Activated CD4-positive, CD25-positive, alpha-beta regulatory T cell treated with anti-CD3 and anti-CD28 coated beads, Interleukin-2, amount 50 U/mL, for 16 hours (primary cell): Measurements from ENCODE around the gene CPD.
A peak's percentile ranks its signal among the peaks of the same experiment; 100 is the strongest.
"Not testable (repeated sequence)": the region's sequence is repeated elsewhere in the genome, so short reads cannot be mapped to it uniquely, and the experiment has no call there.

Experiments
- DNase-seq: peaks from one replicate; pipeline ENCODE4 v3.0.0-alpha.2; 2020; ENCODE audit warnings: low read depth, low spot score

The CPD gene

DNA sequence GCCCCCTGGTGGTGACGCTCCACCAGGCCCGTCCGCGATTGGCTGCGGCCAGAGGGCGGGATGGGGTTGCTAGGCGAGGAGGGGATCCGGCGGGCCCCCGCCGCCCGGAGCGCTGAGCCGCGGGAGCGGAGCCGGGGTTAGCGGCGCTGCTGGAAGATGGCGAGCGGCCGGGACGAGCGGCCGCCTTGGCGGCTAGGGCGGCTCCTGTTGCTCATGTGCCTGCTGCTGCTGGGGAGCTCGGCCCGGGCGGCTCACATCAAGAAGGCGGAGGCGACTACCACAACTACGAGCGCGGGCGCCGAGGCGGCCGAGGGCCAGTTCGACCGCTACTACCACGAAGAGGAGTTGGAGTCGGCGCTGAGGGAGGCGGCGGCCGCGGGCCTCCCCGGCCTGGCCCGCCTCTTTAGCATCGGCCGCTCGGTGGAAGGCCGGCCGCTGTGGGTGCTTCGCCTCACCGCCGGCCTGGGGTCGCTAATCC lies at the start of gene CPD:
TSS of gene CPD (plus strand) at position 103 of the 478 bp plus-strand sequence. CDS start at position 157, 54 bp downstream.
- DNase-seq, result peak; percentile 95

DNA sequence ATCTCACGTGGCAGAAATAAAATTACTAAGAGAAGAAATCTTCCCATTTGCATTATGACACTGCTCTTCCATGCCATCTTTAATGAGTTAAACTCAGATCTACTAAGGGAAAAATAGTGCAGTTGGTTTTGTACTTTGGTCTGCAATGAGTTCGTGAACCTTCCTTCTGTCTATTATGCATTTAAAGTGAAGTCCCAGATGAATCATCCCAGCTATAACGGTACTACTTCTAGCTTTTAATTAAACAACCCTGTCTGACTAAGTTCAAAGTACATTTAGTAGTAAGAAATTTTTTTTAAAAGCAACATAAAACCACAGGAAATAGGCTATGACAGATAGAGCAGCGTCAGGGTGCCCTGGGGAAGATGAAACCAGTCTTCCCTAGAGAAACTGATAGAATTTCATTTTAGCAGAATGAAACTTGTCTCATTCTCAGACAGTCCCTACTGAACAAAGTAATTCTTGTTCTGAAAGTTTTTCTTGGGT lies 46.6 kb upstream of the CPD start:
- peak; percentile 20 for DNase-seq

DNA sequence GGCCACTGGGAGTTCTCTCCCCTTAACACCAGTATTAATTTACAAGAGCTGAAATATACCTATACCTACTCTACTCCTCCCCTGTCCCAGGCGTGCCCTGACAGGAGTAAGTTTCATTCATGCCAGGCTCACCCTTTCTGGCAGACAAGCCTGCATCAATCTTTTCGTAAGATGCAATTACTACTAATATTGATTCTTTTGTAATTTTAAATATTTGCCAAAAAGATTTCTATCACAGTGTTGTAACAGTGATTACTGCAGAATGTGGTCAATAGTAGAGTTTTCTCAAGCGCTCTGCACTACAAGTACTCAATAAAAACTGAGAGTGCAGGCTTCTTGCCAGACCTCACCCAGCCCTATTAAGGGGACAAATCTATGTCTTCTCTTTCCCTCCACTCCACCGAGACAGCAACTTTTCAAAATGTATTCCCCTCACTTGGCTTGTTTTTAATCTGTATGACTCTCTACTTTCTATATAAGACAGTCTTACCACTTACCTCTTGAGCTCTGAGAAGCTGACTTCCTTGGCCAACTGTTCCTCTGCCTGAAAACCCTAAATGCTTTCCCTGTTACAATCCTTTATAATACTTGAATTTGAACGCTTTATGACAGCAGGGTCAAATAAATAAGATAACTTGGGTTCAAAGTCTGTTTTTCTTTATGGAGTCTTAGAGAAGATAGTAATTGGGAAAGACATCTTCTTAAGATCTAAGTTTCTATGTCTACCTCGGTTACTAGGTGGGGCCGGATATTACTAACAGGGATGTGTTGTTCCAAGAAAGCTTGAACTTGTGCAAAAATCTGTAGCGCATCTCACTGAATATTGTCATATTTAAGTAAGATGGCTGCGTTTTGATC lies 45.0 kb upstream of the CPD start, which contains the start of gene TMIGD1:
TSS of gene TMIGD1 (minus strand) at position 555 of the 858 bp plus-strand sequence. CDS start 1,924 bp downstream, outside the sequence.
- no peak for DNase-seq

DNA sequence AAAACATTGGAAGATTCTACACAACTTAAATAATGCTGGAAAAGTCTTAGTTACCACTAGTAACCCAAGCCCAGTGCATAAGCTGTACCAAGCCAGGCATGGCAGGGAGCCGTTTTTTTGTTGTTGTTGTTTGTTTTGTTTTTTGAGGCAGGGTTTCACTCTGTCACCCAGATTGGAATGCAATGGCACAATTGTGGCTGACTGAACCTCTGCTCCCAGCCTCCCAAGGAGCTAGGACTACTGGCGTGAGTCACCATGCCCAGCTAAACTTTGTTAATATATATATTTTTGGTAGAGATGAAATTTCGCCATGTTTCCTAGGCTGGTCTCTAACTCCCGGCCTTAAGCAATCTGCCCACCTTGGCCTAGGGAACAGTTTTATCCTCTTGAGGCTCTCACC lies 44.3 kb upstream of the CPD start:
- no peak for DNase-seq

DNA sequence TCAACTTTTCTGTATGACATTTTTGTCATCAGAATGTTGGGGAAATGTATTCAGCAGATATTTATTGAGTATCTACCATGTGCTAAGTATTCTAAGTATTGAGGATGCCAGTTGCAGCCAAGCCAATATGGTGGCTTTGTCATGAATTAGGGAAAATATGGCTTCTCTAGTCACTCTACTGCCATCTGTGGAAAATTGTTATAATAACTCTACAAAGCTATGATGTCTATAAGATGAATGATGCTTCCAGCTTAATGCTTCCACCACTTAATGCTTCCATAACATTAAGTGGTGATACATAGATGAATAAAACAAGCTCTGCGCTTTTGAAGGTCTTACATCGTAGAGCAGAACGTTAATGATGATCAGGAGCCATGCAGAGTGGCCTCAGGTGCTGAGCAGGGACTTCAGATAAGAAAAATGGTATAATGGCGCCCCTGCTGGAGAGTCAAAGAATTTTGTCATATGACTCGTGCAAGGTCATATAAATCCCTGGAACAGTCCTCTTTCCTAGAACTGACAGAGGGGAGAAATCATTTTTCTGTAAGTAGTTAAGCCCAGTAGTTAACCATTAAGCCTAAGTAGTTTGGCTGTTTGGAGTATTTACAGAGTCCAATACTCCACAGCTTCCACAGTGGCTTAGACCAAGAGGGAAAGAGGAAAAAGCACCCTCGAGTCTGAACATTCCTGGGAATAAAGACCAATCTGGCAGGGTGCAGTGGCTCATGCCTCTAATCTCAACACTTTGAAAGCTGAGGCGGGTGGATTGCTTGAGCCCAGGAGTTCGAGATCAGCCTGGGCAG lies 42.2 kb upstream of the CPD start:
- peak; percentile 43 for DNase-seq

DNA sequence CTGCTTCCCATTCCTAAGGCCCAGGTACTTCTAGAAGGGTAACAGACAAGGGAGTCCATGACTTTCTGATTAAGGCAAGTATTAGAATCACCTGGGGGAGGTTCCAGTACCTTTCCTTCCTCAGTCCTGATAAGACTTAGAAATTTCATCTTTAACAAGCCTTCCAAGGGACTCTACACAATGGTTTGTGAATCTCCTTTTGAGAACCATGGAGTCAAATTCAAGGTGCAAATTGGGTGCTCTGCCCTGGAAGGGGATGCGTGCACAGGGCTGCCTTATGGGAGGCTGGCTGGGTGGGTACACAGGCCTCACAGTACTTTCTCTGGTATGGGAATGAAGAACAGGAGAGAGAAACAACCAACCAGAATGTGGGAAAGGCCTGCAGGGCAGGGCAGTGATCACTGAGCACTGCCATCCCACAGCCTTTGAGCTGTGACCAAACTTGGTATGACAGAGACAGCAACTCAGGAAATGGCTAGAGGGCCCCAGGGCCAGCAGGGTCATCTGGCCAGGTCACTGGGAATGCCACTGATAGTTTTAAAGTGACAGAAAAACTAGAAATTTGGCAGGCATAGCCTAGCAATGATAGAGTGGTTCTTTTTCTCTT lies 41.2 kb upstream of the CPD start:
- DNase-seq, result no peak

DNA sequence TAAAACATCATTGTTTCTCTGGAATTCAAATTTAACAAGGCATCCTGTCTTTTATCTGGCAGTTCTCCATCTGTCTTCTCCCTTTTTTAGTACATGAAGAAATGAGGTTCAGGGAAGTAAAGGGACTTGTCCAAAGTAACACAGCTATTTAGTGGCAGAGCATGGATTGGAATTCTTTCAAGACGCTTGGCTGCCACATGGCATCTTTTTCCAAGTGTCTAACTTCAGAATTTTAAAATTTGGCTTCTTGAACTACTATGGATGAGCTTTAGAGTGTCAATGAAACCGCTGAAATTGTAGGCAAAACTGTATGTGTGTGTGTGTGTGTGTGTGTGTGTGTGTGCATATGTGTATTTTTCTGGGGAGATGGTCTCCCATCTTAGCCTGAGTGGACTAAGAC lies 39.6 kb upstream of the CPD start:
- DNase-seq, result no peak

DNA sequence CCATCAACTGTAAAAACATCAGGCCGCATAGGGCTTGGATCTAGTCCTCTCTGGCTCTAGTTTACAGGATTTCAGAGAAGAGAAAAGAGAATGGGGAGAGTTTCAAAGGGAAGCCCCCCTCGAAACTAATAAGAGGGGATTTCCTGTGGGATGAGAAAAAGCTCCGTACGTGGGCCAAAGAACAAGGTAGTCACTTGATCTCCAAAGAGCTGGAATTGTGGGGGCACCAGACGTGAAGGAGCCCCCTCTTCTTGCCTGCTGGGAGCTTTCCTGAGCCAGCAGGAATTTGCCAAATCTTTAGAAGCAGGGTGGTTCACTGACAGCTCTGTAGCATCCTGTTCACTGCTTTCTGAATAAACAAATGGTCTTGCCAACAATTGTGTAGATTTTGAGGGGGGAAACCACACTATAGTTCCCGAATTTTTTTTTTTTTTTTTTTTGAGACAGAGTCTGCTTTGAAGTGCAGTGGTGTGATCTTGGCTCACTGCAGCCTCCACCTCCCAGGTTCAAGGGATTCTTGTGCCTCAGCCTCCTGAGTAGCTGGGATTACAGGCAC lies 37.8 kb upstream of the CPD start:
- no peak for DNase-seq

DNA sequence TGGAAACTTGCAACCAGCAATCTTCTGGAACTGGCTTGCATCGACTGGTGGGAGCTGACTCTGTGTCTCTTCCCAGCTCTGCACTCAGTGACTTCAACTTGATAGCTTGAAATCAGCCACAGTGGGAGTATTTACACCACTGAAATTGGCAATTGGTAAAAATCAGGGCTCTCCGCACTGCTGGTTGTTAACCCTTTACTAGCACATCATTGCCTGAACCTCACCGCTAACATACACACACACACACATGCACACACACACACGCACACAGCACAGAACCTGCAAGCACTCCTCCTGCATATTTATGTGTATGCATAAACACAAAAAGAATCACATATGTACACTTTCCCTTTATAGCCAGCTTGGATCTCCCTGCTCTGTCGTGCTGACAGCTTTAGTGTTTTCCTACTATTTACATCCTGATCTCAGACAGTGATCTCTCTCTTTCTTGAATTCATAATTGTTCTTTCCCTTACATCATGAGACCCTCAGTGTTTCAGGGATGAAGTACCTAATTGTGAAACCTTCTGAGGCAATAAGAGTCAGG lies 37.0 kb upstream of the CPD start:
- no peak for DNase-seq

DNA sequence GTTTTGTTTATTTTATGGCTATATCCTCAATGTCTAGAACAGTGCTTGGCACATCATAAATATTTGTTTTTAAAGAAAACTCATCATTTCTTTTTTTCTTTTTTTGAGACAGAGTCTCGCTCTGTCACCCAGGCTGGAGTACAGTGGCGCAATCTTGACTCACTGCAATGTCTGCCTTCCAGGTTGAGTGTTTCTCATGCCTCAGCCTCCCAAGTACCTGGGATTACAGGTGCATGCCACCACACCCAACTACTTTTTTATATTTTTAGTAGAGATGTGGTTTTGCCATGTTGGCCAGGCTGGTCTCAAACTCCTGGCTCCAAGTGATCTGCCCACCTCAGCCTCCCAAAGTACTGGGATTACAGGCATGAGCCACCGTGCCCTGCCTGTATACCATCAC lies 35.5 kb upstream of the CPD start:
- DNase-seq, result not testable (repeated sequence)

DNA sequence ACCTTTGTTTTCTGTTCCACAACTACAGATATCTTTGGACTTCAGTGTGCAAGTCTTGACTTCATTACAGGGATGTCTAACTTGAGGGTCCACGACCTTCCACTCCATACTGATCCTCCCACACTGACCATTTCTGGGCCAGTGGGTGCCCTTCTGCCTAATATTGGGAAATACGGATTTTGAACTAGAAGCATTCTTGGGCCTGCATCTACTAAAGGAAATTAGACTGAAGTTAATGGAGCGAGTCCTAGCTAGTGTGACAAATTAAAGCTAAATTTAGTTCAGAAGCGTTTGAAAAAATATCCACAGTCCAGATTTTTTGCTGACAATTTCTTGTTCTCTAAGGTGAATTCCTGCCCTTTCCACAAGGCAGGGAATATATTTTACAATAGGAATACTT lies 34.9 kb upstream of the CPD start:
- DNase-seq, result no peak

DNA sequence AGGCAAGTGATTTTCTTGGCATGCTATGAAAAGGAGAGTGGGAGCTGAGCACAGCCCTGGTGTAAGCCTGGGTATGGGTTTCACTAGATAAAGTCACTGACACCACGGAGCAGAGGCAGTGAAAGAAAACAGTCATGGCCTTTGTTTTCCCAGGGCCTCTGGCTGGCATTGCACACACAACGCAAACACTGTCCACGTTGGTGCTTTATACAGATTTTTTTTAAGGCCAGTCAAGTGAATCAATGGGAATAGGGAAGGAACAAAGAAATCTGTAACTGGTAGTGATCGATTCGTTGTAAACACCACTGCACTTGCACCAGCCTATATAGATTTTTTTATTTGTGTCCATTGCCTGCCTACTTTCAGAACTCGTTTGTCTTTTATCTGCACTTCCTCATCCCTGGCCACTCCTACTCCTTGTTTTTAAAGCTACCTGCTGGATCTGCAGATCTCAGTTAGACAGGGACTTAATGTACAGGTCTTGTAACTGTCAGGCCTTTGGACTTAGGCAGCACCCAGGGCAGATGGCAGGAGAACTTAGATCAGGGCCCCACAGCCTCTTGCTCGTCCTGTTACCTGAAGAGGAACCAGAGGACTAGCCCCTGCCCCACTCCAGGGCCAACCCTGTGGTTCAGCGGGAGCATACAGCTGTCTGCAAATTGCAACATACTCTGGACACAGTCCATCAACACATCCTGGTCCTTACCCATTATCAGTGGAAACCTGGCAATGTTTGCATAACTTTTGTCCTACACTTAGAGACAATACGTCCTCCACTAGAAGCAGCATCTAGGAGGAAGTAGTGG lies 34.2 kb upstream of the CPD start:
- no peak for DNase-seq

DNA sequence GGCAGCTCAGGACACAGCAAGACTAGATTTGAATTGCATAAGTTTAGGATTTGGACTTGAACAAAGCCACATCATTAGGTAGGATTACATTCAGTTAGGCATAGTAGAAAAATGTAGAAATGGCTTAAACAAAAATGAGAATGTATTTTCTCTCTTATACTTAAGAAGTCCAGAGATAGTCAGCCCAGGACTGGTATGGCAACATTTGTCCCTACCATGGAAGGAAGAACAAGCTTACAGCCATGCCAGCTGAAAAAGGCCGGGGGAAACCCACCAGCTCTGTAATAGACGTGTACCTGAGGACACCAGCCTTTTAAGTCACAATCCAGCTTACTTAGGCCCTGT lies 33.7 kb upstream of the CPD start:
- no peak for DNase-seq

DNA sequence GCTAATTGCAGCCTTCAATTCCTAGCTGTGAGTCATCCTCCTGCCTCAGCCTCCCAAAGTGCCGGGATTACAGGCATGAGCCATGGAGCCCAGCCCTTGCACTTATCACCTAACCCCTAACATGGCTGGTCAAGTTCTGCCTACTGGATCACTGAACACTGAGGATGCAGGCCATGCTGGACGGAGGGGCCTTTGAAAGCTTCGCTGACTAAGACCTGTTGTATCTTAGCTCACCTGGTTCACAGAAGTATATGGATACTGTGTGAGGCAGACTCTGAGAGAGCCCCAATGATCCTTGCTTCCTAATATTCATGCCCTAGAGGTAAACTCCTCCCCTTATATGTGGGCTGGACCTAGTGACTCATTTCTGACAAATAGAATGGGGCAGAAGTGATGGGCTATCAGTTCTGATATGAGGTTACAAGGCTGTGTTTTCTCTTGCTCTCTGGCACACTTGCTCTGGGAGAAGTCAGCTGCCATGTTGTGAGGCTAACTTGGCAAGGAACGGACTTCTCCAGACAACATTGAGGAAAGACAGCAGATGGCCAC lies 33.1 kb upstream of the CPD start:
- no peak for DNase-seq

DNA sequence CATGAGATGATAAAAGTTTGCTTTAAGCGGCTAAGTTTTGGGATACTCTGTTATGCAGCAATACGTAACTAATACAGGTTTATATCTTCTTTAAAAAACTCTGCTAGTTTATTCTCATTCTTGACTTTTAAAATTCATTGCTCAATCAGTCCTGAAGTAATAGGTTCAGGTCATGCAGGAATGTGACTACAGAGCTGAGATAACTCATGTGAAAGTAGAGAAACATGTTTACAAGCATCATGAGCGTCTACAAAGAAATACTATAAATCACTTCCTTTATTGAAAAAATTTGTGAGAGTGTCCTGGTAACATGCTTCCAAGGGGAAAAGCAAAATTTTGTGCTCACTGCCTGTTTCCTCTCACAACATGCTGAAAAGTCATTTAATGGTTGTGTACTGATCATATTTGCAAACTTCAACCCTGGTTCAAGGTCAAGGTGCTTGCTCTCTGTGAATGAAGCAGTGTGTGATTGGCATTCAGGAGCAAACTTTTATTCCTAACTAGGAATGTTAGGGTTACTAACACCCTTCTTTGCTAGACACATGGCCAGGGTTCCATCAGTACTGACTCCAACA lies 32.4 kb upstream of the CPD start:
- no peak for DNase-seq

DNA sequence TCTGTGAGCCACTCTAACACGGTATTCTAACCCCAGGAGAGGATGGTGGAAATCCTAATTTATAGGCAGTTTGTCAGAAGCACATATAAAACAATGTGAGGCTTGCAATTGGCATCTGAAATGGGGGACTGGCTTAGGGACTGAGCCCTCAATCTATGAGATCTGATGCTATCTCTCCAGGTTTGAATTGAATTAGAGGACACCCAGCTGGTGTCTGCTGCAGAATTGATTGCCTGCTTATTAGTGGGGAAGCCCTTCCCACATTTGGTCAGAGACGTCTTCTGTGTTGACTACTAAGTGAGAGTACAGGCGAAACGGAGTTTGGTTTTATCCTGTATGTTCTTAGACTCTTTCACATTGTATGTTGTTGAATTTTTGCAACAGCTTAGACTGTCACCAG lies 31.2 kb upstream of the CPD start:
- DNase-seq, result no peak

DNA sequence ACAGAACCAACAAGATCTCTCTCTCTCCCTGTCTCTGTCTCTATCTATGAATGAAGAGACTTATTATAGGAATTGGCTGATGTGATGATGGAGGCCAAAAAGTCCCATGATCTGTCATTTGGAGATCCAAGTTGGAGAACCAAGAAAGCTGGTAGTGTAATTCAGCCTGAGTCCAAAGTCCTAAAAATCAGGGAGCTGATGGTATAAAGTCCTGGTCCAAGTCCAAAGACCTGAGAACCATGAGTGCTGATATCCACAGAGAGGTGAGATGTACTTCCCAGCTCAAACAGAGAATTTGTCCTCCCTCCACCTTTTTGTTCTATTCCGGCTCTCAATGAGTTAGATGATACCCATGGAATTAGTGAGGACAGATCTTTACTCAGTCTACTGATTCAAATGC lies 29.5 kb upstream of the CPD start:
- DNase-seq, result no peak

DNA sequence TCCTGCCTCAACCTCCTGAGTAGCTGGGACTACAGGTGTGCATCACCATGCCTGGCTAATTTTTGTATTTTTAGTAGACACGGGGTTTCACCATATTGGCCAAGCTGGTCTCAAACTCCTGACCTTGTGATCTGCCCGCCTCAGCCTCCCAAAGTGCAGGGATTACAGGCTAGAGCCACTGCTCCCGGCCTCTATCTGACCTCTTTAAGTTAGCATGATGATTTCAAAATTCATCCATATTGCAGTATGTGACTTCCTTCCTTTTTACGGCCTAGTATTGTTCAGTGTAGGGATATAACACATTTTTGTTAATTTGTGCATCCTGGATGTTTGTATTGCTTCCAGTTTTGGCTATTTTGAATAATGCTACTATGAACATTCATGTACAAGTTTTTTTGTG lies 27.5 kb upstream of the CPD start:
- DNase-seq, result not testable (repeated sequence)

DNA sequence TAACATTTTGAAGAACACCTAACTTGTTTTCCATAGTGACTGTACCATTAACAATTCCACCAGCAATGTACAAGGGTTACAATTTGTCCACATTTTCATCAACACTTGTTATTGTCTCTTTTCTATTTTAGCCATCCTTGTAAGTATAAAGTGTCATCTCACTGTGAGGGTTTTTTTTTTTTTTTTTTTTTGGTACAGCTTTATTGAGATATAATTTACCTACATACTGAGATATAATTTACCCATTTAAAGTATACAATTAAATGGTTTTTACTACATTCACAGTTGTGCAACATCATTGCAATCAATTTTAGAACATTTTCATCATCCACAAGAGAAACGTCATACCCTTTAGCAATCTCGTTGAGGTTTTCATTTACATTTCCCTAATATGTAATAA lies 27.0 kb upstream of the CPD start:
- DNase-seq, result no peak

DNA sequence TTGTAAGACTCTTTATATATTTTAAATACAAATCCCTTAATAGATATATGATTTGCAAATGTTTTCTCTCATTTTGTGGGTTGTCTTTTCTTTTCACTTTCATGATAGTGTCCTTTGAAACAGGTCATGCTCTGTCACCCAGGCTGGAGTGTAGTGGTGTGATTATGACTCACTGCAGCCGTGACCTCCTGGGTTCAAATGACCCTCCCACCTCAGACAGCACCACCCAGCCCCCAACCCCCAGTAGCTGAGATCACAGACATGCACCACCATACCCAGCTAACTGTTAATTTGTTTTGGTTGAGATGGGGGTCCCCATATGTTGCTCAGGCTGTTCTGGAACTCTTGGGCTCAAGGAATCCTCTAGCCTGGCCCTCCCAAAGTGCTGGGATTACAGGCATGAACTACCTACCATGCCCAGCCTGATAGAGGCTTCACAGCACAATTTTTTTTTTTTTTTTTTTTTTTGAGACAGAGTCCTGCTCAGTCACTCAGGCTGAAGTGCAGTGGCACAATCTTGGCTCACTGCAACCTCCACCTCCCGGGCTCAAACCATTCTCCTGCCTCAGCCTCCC lies 26.4 kb upstream of the CPD start:
- DNase-seq, result no peak
